Skin of body (tissue), 2 donors: Measurements from ENCODE around the gene NT5DC3. TPM values are rescaled to one million over a fixed set of nuclear protein-coding genes. Genes with fewer than 3 reads are reported as not detected.

Experiments
- DNase-seq: peaks from one replicate; lab custom pipeline; 2025; lab: John Stamatoyannopoulos, UW
- total RNA-seq: library from RNA; depleted of rRNA; stranded (reverse); fragments of >200 nt; gene quantifications from one replicate; pipeline ENCODE4 v1.2.3, GENCODE V29; 2014

Gene NT5DC3
- total RNA-seq, 1 donor from 2014 or later = 5.7 TPM

GRCh38 chr12:103783744-103784664 lies 57.0 kb downstream of the NT5DC3 start:
- no peak for DNase-seq

- DNase-seq = no peak
Measured at GRCh38 chr12:103782399-103782798, 58.6 kb downstream of the NT5DC3 start.

DNA sequence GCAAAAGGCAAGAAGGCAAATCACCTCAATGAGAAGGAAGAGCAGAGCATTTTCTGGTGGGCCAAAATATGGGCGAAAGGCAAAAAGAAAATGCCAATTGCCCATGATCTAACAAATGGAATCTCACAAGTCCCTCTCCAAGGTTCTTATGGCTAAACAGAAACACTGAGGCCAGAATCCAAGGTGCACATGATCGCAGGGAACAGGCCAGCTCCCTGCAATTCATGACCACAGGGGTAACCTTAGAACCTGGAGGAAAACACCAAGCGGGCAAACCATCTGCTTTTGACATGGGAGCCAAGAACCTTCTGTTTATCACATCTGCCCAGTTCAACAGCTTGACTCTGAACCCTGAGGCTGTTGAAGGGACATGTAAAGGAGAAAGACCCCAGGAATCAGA lies 60.0 kb downstream of the NT5DC3 start:
- DNase-seq = no peak

DNA sequence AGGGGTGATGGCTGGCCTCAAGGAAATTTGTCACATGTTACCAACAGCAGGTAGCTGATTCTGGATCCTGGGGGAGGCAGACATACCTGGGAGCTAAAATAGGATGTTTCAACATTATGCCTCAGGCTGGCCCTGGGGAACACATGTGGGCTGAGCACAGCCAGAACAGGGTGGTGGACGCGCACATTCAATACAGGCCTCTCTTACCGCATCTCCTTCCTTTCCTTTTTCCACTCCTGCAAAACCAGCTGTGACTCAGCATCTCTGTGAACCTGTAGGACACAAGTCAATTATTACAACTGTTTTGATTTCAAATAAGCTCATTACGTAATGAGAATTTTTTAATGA lies 61.0 kb downstream of the NT5DC3 start:
- DNase-seq = no peak

DNA sequence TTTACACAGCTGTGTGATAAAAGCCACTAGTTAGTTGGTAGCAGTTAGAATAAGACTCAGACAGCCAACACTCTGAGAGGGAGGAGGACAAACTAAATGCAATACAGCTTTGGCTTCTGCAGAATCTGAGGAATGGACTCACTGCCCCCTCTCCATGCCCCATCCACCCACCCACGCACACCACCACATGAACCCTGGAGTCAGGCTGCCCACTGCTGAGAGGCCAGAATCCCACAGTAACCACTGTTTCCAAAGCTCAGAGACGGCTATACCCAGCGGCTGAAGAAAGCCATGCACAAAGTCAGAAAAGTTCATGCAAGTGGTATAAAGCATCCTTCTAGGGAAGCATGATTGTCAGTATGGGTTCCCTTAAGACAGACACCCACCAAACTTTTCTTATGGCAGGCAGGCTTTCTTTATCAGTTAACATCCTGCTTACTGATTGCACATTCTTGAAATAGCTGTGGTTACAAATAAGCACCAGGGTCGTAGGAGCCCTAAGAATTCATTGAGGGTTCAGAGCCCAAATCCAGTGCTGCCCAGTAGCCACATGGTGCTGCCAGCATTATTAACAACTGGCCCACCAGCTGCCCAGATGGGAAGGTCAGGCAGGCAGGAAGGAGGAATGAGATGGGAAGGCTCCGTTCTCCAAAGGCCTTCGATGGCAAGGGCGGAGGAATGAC lies 61.5 kb downstream of the NT5DC3 start:
- DNase-seq = no peak

DNA sequence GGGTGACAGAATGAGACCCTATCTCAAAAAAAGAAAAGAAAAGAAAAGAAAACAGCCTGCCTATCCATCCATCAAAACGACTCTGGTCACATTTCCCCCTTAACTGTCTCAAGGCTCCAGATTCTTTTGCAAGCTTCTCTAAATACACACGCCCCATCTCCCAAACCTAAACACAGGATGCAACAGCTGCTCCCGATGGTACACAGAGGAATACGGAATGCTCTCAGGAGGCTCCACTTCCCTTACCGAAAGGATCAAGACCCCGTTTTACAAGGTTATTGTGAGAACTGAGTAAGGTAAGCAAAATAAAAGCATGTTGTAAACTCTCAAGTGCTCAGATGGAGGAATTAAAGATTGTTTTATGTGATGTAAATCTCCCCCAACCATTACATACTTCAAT lies 62.3 kb downstream of the NT5DC3 start:
- no peak for DNase-seq

- no peak for DNase-seq
Measured at GRCh38 chr12:103774977-103775560, 66.0 kb downstream of the NT5DC3 start.

DNA sequence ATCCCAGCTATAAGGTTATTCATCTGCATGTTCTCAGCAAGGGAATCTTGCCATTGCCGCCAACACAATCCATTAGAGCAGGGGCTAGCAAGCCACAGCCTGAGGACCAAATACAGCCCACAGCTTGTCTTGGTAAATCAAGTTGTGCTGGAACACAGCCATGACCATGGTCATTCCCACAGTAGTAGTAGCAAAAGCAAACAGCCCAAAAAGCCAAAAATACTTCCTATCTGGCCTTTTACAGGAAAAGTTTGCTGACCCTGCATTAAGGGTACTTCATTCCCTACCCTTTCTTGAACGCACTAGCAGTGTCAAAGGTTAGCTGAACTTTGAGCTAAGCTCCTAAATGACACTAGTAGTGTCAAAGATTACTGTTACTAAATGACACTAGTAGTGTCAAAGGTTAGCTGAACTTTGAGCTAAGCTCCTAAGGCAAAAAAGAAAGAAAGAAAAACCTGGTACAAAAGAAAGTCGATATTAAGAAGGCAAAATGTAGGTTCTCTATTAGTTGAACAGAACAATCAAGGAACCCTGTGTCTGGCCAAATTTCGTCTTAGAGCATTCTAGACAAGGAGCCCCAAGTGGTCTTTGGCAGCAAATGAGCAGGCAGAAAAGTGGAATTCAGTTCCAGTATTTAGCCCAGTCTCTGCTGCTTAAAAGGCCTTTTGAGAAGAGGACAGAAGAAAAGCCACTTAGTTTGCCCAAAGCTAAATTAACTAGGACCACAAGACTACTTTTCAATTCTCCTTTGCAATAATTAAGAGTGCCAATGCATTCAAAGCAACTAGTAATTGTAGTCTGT lies 67.7 kb downstream of the NT5DC3 start:
- DNase-seq = no peak

GRCh38 chr12:103772367-103773108 lies 68.5 kb downstream of the NT5DC3 start:
- no peak for DNase-seq

DNA sequence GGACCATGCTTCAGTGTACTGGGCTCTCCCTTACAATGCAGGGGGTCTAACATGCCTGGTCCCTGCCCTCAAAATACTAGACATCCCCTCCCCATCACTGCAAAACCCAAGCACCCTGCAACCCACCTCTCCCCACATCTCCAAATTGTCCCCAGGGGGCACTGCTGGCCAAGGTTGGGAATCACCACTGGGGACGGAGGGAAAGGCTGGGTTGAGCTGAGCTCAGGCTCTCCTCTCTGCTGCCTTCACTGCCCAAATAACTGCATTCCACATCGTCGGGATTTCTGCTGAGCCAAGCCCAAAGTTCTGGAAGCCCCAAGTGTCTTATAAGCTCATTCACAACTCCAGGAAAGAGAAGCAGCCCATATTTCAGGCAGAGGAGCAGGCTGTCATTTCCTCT lies 69.6 kb downstream of the NT5DC3 start:
- no peak for DNase-seq

DNA sequence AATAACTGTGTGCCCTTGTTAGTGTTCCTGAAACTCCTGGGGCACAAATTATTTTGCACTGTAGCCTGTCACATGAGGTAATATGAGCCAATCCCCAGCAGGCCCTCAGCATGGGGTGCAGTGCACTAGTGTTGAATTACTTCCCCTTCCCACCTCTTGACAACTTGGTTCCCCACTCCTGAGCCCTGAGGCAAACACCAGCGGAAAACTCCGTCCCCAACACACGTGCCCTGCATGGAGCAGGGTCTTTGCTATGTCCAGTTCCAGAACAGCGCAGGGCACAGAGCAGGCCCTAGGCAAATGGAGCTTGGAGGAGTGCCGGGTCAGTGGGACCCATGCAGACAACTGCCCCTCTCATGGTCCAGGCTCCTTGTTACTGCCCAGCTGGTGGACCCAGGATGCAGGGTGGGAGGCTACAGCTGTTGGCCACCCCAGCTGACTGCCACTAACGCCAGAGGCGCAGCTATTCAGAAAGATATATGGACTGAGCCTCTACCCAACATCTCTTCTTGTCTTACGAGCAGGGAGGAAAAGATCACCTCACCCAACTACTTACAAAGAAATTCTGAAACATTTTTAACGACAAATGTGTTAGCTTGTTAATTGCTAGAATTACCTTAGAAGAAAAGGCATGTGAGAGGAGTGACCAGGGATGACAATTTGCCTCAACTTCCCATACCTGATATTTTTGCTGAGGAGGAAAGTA lies 71.6 kb downstream of the NT5DC3 start:
- DNase-seq = no peak

DNA sequence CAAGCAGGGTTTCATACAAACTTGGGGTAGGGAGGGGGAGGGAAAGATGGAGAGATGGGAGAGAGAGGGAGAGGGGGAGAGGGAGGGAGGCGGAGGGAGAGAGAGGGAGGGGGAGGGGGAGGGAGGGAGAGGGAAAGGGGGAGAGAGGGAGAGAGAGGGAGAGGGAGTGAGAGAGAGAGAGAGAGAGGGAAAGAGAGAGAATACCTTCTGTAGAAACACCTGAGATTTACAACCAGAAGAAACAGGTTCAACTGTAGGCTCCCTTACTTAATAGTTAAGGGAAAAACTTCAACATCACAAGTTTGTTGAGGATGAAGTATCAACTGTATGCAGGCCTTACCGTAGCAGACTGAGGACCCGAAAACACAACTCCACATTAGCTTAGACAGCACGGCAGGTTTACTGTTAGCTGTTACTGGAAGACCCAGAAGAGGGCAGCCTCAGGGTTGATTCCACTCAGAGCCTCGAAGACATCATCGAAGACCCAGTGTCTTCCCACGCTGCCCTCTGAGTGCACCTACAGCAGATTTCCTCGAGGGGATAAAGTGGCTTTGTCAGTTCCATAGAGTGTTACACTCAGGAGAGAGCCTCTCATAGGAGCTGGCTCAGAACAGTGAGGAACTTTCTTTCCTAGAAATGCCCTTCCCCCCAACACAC lies 72.4 kb downstream of the NT5DC3 start:
- no peak for DNase-seq

DNA sequence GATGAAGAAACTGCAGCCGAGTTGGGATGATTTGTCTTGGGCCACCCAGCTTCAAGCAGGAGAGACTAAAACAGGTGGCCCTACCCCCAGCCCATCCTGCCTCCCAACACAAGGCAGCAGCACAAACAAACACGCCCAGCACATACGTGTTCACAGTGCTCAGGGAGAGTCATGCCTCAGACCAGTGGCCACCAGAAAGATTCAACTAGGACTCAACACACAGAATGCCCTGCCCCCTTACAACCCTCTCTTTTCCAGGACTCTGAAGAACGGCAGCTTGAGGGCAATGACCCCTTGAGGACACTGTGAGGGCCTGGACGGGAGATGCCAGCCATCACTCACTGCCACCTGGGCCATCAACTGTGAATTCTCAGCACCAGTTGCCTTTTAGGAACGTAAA lies 75.0 kb downstream of the NT5DC3 start:
- DNase-seq = no peak

- DNase-seq = no peak
Measured at GRCh38 chr12:103765322-103765721, 75.7 kb downstream of the NT5DC3 start.

GRCh38 chr12:103762473-103762872 lies 78.6 kb downstream of the NT5DC3 start:
- DNase-seq = no peak

DNA sequence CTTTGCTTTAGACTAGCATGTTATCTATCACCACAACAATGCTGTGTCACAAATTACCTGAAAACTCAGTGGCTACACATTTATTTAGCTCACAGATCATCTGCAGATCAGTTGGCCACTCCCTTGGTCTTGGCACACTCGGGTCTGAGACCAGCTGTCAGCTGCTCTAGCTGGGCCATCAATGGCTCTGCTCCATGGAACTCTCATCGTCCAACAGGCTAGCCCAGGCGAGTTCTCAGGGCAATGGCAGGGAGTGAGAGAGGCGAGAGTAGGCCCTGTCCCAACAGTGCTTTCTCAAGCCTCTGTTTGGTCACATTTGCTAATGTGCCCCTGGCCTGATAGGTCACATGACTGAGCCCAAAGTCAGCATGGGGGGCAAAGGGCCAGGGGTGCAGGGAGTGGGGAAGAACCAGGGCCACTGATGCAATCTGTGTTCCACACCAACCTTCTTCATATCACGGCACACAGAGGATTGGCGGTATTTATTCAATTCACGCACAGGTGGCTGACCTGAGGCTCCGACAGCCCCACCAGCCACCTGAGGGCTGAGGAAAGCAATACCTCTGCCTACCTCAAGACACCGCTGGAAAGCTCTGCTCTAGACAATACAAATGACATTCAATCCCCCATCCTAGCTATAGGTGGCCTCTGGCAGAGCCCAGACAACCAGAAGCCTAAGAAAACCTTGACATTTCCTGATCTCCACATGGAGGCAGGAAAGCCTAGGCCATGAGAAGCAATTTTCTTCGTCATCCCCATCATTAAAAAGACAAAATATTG lies 82.5 kb downstream of the NT5DC3 start:
- DNase-seq = no peak

GRCh38 chr12:103757248-103757647 lies 83.8 kb downstream of the NT5DC3 start:
- DNase-seq = no peak

GRCh38 chr12:103756443-103756842 lies 84.6 kb downstream of the NT5DC3 start:
- no peak for DNase-seq

- no peak for DNase-seq
Measured at GRCh38 chr12:103755425-103755824, 85.6 kb downstream of the NT5DC3 start.
